NCI-H748 (cell line): ENCODE data around the gene HOXD10.

Source experiments
- DNase-seq: peaks from one replicate; lab custom pipeline; 2025; ENCODE audit not compliant: unreplicated experiment; lab: John Stamatoyannopoulos, UW

Gene HOXD10

DNA sequence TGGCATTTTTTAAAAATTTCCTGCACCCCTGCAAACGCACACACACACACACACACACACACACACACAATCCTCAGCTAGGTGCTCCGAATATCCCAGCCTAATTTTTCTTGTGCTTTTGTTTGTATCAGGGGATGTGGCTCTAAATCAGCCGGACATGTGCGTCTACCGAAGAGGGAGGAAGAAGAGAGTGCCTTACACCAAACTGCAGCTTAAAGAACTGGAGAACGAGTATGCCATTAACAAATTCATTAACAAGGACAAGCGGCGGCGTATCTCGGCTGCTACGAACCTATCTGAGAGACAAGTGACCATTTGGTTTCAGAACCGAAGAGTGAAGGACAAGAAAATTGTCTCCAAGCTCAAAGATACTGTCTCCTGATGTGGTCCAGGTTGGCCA is 22.2 kb upstream of the HOXD10 start:
- DNase-seq: no peak

DNA sequence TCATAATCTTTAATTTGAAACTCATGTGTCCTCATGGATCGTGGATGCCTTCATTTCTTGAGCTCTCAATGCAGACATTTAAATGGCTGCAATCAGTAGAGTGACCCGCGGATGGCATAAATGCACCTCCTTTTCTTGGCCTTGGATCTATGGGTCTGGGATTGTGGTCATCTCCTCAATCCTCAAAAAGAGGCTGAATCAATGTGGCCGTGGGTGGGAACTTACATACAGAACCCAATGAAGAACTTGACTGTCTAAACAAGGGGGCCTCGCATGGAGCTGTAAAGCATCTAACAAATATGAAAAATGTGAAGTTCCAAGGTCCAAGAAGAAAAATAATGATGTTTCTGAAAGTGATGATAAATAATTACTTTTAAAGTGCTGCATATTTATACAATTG is 21.2 kb upstream of the HOXD10 start:
- DNase-seq: no peak

DNA sequence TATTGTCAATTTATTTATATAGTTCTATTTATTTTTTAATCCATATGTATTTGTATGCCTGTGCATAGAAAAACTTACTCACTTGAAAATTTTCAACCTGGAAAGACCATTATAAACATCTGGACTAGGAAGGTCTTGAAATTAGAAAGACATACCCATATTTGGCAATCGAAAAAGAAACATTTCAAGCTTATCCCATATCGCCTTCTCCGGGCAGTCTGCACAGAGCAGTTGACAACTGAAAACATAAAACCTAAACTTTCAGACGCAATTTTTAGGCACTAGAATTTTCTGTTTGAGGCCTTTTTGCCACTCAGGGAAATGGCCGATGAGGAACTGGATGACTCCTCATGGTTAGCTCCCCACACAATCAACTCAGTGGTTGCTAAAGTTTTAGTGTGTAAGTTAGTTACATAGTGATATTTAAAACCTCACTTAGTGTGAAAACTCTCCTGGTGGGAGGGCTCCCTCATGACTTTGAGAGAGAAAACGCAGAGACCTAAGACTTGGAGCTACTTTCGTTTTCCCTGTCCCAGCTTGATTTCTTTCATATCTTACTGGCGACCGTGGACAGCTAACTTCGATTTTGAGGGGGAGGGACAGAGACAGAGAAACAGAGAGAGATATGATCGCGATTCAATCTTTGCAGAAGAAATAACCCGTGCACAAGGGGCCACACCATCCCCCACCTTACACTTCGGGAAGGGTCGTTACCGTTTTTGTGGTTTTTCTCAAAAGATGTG is 20.2 kb upstream of the HOXD10 start:
- DNase-seq: no peak

DNA sequence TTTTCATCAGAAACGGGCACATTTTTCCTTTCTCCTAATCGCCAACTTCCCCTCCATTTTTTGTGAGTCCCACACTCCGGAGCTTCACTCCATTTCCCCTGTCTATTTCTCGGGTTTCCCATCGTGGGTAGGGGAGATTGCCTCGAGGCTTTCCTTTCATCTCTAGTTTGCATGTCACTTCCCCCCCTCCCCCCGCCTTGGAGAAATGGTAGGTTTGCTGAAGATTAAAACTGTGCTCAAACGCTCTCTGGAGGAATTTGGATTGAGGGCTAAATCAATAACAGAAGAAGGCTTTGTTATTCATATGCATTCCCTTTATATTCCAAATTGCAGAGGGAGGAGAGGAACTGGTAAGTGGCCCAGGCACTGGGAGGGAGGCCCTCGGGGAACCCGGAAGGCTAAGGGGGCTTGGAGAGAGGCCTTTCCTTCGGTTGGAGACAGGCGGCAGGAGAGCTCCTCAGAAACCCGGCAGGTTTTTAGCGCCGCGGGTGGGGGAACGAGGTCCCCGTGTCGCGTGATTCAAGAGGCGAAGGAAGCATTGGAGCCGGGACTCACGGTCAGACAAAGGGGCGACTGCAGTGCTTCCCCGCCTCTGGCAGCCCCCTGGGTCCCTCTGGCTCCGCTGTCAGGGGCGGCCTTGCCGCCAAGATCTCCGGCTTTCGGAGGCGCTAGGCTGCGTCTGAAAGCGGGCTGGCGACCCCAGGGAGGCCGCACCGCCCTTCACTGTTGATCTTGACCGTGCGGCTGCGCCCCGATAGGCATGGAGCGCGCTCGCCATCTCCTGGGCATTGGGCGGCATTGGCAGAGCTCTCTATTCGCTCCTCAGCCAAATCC is 19.4 kb upstream of the HOXD10 start:
- DNase-seq: peak; percentile 96

DNA sequence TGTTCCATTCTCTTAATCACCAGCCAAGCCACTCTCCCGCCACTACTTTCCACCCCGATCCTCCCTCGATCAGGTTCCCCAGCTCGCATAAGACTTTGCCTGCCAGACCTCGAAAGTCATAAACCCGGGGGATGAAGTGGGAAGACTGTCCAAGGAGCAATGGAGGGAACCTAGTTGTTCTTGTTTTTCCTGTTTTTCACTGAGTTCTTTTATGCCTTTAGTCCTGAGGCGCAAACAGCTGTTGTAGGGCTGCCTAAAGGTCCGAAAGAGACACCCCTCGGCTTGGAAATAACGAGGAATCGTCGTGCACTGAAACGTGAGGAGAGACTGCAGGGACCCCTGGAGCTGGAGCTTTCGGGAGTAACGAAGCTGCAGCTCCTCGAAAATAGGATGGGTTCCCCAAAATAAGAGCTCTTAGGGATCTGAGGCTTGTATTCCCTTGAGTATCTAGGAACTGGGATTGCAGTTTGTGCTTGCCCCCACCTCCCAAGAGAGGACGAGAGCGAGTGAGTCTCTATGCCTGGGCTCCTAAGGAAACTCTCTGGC is 18.7 kb upstream of the HOXD10 start:
- no peak for DNase-seq

DNA sequence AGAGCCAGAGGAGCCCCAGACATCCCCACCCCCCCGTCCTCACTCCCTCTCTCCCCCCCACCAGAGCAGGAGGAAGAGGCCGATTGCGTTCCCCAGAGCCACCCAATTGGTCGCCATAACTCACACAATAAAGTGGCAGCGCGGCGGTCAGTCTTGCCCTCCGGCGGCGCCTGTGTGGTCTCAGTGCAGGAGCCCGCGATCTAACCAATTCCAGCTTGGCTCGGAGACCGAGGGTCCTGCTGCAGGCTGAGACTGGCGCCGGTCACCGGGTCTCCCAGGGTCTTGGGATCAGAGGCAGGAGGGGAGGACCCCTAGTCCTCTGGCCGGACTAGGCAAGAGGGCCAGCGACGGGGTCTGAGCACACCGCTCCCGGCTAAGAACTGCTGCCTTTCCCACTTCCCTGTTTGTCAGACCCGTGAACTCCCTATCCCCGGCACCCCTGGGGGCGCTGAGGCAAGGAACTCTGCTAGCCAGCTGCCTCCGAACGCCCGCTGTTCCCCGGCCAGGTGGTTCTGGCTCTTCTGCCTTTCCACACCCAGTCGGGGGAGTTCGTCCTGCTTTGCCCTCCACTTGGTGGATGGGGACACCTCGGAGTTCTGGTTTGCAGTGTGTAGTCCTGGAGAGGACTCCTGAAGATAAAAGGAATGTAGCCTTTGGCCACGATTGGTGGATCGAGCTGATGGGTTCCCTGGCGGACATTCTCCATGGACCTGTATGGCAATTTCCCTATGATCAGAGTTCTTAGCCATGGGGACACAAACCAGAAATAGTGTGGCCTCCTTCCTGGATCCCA is 18.0 kb upstream of the HOXD10 start:
- DNase-seq: peak; percentile 75

DNA sequence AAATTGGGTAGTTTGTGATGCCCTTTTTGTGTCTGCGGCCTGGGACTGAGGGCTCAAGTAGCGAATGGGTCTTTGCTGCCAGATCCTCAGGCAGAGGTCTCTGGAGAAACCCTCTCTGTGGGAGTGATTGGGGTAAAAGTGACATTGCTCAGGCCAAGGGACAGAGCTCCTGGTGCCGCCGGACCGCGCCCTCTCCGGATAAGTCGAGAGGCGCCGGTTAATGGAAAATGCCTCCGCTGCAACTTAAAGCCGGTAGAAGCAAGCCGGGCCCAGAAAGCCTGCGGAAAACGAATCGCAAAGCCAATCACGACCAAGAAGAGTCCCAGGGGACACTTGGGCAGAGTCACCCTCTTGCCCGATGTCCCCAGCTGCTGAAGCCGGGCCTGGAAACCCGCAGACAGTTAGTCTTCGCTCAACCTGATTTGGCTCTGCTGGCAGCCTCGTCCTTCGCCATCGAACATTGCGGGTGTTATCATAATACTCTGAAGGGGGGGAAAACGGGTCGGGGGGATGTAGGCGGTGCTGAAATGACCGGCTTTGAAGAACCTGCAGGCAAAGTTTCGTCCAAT is 17.3 kb upstream of the HOXD10 start:
- DNase-seq: no peak

DNA sequence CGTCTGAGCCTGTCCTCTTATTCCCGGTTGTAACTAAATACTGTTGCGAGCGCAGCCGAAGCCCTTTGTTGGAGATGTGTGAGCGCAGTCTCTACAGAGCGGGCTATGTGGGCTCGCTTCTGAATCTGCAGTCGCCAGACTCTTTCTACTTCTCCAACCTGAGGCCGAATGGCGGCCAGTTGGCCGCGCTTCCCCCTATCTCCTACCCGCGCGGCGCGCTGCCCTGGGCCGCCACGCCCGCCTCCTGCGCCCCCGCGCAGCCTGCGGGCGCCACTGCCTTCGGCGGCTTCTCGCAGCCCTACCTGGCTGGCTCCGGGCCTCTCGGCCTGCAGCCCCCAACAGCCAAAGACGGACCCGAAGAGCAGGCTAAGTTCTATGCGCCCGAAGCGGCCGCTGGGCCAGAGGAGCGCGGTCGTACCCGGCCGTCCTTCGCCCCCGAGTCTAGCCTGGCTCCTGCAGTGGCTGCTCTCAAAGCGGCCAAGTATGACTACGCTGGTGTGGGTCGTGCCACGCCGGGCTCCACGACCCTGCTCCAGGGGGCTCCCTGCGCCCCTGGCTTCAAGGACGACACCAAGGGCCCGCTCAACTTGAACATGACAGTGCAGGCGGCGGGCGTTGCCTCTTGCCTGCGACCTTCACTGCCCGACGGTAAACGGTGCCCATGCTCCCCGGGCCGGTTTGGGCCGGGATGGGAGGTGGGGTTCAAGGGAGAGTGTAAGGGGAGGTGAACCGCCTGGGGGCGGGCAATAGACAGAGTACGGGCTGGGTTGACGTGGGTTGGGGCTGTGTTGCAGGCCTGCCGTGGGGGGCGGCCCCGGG is 16.6 kb upstream of the HOXD10 start, which contains the start of gene HOXD12:
HOXD12 (plus strand) TSS at position 68 of the 819 bp plus-strand sequence; CDS start at position 75, 7 bp downstream.
- no peak for DNase-seq

DNA sequence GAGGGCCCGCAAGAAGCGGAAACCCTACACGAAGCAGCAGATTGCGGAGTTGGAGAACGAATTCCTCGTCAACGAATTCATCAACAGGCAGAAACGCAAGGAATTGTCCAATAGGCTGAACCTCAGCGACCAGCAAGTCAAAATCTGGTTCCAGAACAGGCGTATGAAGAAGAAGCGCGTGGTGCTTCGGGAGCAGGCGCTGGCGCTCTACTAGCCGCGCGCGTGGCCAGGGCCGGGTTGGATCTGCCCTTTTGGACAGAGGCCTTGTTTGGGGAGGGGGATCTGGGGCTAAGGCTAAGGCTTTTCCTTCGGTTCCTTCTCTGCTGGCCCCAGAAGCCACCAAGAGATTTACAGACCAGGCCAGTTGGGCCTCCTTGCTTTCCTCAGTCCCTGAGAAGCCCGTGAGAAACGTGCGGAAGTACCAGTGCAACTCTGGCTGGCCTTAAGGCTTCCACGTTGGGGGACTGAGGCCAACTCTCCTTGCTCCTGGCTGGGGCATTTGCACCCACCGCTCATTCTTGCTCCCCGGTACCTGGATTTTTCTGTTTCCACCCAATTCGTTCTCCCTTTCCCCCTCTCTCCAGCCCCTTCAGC is 15.9 kb upstream of the HOXD10 start:
- no peak for DNase-seq

DNA sequence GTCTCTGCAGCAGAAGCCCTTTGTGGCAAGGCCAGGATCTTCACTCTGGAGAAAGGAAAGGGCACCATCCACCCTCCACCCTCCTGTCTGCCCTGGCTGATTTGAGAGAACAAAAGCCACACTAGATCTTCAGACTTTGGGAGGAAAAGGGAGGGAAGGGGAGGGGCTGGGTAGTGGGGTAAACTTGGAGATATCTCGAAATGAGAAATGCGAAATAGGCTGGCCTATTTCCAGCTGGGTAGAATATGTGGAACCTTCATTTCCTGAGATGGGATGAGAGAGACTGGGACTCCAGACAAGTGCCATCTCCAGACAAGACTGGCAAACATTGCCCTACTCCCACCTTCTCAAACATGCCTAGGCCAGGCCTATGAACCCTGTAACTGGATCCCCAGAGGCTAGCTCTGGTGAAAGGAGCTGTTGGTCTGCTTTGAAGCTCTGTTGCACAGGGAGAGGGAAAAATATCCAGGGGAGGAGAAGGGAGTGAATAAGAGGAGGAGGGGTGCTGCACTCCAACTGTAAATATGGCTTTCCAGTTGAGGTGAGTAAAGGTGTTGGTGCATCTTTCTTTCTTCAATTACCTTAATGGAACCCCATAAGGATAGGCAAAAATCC is 15.3 kb upstream of the HOXD10 start:
- DNase-seq: no peak

DNA sequence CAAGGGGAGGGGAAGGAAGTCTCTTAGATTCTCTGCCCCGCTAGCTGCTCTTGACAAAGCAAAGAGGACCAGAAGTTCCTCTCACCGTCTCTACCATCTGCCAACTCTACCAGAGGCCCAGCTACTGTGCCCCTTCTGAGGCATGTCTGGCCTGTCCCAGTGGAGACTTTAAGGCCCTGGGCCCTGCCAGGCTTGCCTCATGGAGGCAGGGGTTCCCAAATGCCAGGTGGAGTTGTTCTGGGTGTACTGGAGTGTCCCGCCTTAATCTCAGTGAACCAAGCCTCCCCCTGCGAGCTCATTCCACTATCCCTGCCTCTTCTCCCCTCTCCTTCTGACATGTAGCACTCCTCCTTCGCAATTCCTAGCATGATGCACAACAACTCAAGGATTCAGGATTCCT is 14.7 kb upstream of the HOXD10 start:
- no peak for DNase-seq

DNA sequence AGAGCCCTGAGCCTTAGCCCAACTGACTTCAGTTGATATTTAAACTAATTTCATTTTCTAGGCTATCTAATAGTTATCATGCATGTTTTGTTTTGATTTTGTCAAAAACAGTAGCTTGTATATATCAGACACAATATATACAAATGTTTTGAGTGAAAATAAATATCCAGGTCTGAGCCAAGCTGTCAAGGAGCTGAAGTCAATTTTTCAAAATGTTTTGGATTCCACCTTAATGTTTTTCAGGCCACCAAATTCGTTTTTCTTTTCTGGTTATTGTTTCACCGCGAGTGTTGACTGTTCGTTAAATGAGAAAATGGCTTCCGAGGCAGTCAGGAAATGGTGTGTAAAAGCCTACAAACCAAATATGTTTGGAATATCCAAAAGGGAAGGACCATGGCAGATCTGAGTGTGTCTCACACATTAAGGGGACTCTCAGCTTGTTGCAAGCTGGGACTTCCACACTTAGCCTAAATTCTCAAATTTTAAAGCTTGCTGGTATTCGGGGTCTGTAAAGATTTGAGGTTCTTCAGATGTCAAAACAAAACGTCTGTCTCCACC is 14.2 kb upstream of the HOXD10 start:
- no peak for DNase-seq

DNA sequence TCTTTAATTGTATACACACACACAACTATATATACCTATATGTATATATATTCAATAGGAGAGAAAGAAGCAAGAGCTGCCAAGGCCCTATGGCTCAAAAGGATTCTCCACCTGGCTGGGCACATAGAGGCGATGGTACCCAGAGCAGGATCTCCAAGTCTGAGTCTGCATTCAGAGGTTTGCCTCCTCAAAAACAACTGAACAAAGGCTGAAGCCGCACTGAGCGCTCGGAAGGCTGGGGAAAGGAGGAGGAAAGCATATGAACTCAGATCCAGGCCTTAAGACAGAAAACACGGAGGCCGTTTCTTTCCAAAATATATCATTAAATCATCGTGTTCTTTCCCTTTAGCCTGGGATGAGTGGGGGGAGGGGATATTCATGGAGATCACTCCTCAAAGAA is 13.4 kb upstream of the HOXD10 start:
- no peak for DNase-seq

DNA sequence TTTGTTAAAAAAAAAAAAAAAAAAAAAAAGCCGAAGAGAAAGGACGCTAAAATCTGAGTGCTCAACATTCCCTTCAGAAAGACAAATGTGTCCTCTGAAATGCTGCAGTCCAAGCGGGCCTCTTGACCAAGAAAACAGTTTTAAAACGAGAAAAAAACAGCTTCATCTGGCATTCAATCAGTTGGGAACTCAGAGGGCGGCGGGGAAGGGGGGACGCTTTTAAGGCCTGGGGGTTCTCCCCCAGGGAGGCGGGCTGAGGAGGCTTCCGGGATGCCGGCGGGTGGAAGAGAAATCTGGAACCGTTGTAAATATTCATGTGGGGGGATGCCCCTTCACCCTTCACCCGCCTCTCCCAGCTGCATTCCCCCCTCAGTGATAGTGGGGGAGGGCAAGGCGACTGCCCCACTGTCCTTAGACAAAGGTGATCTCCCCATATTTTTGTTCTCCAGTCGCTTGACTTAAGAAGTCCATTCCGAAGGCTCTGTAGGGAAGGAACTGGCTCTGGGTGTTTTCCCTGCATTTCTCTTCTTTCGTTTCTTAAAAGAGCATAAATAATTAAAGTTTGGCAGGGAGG is 12.7 kb upstream of the HOXD10 start:
- DNase-seq: no peak

DNA sequence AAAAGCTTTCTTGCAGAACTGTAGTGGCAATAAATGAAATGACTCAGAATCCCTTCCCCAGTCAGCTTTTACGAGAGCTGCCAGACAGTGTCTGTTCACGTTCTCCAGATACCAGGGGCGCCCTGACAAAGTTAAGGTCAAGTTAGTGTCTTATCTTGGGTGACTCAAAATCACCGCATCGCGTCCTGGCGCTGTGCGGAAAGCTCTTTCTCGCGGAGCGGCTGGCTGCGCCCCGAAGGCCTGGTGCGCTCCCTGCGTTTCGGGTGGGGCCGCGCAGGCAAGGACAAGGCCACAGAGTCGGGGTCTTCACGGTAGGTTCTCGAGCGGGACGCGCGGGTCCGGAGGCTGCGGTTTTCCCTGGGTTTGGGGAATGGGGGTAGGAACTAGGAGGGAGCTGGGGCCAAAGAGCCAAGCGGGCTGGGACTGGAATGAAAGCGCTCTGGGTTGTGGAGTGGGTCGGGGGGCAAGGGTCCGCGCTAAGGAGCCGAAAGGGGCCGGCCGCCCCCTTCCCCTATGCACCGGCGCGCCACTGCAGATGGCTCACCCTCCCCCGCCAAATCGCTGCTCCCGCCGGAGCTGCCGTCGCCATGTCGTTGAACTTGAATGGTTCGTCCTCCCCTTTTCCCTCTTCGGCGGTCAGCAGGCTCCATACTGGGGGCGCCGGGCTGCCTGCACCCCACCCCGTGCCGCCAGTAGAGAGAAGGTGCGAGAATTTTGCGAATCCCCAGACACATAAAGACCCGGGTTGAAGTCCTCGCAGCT is 12.1 kb upstream of the HOXD10 start:
- DNase-seq: no peak

DNA sequence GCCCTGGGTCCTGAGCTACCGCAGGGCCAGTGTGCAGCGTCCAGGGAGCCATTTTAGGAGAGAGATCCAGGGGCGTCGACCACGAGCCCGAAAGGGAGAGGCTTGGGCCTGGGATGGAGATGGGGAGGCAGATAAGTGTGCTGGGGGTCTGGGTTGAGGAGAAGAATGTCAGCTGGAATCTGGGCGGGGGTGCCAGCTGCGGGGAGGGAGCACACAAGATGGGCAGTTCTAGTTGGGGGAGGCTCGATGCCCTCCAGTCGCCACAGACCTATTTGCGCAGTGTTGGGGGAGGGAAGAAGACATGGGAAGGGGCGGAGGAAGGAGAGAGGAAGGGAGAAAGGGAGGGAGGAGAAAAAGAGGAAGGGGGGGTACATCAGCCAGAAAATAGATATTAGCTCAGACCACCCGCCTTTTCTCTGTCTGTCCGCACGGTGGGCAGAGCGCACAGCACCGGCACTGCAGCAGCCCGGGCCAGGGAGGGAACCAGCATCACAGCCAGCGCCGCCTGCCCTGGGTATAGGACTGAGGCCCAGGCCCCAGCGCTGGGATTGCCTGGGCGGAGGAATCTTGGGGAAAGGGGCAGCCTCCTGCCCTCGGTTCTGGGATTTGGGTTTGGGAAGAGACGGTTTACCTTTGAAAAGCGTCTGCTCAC is 11.4 kb upstream of the HOXD10 start:
- DNase-seq: no peak
